MG63 (cell line): Measurements from ENCODE around the gene LSM14A. TPM values are rescaled to one million over a fixed set of nuclear protein-coding genes. Genes with fewer than 3 reads are reported as not detected.
"Not testable (repeated sequence)": the region's sequence is repeated elsewhere in the genome, so short reads cannot be mapped to it uniquely, and the experiment has no call there.

Experiments
- DNase-seq: peaks from one replicate; pipeline ENCODE4 v3.0.0-alpha.2; 2020
- H3K27me3 ChIP-seq: fragments of 250-450 bp; sonication (Bioruptor Pico); 2 replicates; pipeline ENCODE4 v1.5.1; 2020; ENCODE audit warnings: mild to moderate bottlenecking, moderate library complexity
- H3K36me3 ChIP-seq: fragments of 250-450 bp; sonication (Bioruptor Pico); 2 replicates; pipeline ENCODE4 v1.5.1; 2020; ENCODE audit warnings: mild to moderate bottlenecking, moderate library complexity
- H3K4me3 ChIP-seq: fragments of 250-450 bp; sonication (Bioruptor Pico); 2 replicates; pipeline ENCODE4 v1.5.1; 2020; ENCODE audit warnings: mild to moderate bottlenecking, moderate library complexity
- H3K9me3 ChIP-seq: fragments of 250-450 bp; sonication (Bioruptor Pico); 2 replicates; pipeline ENCODE4 v1.5.1; 2020; ENCODE audit warnings: mild to moderate bottlenecking, moderate library complexity
- total RNA-seq: library from RNA; depleted of rRNA; stranded (reverse); fragments of >200 nt; shearing (Covaris generic); gene quantifications from 2 replicates; pipeline ENCODE4 v1.2.3, GENCODE V29; 2014; ENCODE audit warnings: low replicate concordance

Gene LSM14A
- total RNA-seq, 1 experiment from 2014 or later, result 54.8 TPM

- DNase-seq, result no peak
- Histone ChIP-seq H3K27me3 (no peaks in the 10 kb centered on the region), H3K4me3 (no peak overlapping the region), H3K36me3 (peaks cover 35% of the 10 kb centered on the region), H3K9me3 (no peaks in the 10 kb centered on the region)
Observed at GRCh38 chr19:34180709-34181108, 8.4 kb downstream of the LSM14A start.

- Histone ChIP-seq H3K4me3 (no peak overlapping the region), H3K9me3 (no peaks in the 10 kb centered on the region), H3K27me3 (no peaks in the 10 kb centered on the region), H3K36me3 (peaks cover 35% of the 10 kb centered on the region)
- DNase-seq, result no peak
Observed at GRCh38 chr19:34181111-34181864, 9.0 kb downstream of the LSM14A start.

- H3K9me3 ChIP-seq, result no peaks in the 10 kb centered on the region
- no peak for DNase-seq
- H3K36me3 ChIP-seq, result peaks cover 31% of the 10 kb centered on the region
- no peaks in the 10 kb centered on the region for H3K27me3 ChIP-seq
- H3K4me3 ChIP-seq, result no peak overlapping the region
Observed at GRCh38 chr19:34182125-34182524, 9.8 kb downstream of the LSM14A start.

GRCh38 chr19:34184880-34185491, 12.7 kb downstream of the LSM14A start:
- Histone ChIP-seq H3K27me3 (no peaks in the 10 kb centered on the region), H3K4me3 (no peak overlapping the region)
- DNase-seq, result no peak

GRCh38 chr19:34186205-34186604, 13.9 kb downstream of the LSM14A start:
- no peaks in the 10 kb centered on the region for H3K27me3 ChIP-seq
- DNase-seq, result no peak
- no peak overlapping the region for H3K4me3 ChIP-seq
- H3K36me3 ChIP-seq, result peaks cover 8% of the 10 kb centered on the region
- no peaks in the 10 kb centered on the region for H3K9me3 ChIP-seq

More at GRCh38 chr19:34184880-34185491, 12.7 kb downstream of the LSM14A start:
- Histone ChIP-seq H3K9me3 (no peaks in the 10 kb centered on the region), H3K36me3 (peaks cover 17% of the 10 kb centered on the region)

- no peak overlapping the region for H3K4me3 ChIP-seq
- no peak for DNase-seq
- peaks cover 5% of the 10 kb centered on the region for H3K36me3 ChIP-seq
- H3K9me3 ChIP-seq, result no peaks in the 10 kb centered on the region
- H3K27me3 ChIP-seq, result no peaks in the 10 kb centered on the region
Observed at GRCh38 chr19:34187011-34187410, 14.7 kb downstream of the LSM14A start.

GRCh38 chr19:34188408-34188807, 16.1 kb downstream of the LSM14A start:
- H3K36me3 ChIP-seq, result peaks cover 2% of the 10 kb centered on the region
- no peak overlapping the region for H3K4me3 ChIP-seq
- no peaks in the 10 kb centered on the region for H3K27me3 ChIP-seq
- no peak for DNase-seq
- no peaks in the 10 kb centered on the region for H3K9me3 ChIP-seq

GRCh38 chr19:34189199-34189916, 17.1 kb downstream of the LSM14A start:
- Histone ChIP-seq H3K27me3 (no peaks in the 10 kb centered on the region), H3K9me3 (no peaks in the 10 kb centered on the region), H3K4me3 (no peak overlapping the region), H3K36me3 (peaks cover 4% of the 10 kb centered on the region)
- DNase-seq, result no peak

- DNase-seq, result no peak
- H3K4me3 ChIP-seq, result no peak overlapping the region
- H3K36me3 ChIP-seq, result peaks cover 8% of the 10 kb centered on the region
- no peaks in the 10 kb centered on the region for H3K27me3 ChIP-seq
- H3K9me3 ChIP-seq, result no peaks in the 10 kb centered on the region
Observed at GRCh38 chr19:34189917-34190425, 17.7 kb downstream of the LSM14A start.

- H3K9me3 ChIP-seq, result no peaks in the 10 kb centered on the region
- DNase-seq, result no peak
Observed at GRCh38 chr19:34191355-34191962, 19.2 kb downstream of the LSM14A start.

GRCh38 chr19:34193439-34193838, 21.1 kb downstream of the LSM14A start:
- no peak for DNase-seq
- no peaks in the 10 kb centered on the region for H3K9me3 ChIP-seq
- peaks cover 40% of the 10 kb centered on the region for H3K36me3 ChIP-seq

More at GRCh38 chr19:34191355-34191962, 19.2 kb downstream of the LSM14A start:
- Histone ChIP-seq H3K4me3 (no peak overlapping the region), H3K27me3 (no peaks in the 10 kb centered on the region), H3K36me3 (peaks cover 22% of the 10 kb centered on the region)

GRCh38 chr19:34193876-34194275, 21.6 kb downstream of the LSM14A start:
- no peak for DNase-seq
- Histone ChIP-seq H3K4me3 (no peak overlapping the region), H3K27me3 (no peaks in the 10 kb centered on the region), H3K9me3 (no peaks in the 10 kb centered on the region), H3K36me3 (peaks cover 44% of the 10 kb centered on the region)

More at GRCh38 chr19:34193439-34193838, 21.1 kb downstream of the LSM14A start:
- H3K4me3 ChIP-seq, result no peak overlapping the region
- H3K27me3 ChIP-seq, result no peaks in the 10 kb centered on the region

- no peak overlapping the region for H3K4me3 ChIP-seq
- peaks cover 69% of the 10 kb centered on the region for H3K36me3 ChIP-seq
- H3K27me3 ChIP-seq, result no peaks in the 10 kb centered on the region
- H3K9me3 ChIP-seq, result no peaks in the 10 kb centered on the region
- no peak for DNase-seq
Observed at GRCh38 chr19:34201133-34201532, 28.8 kb downstream of the LSM14A start.

GRCh38 chr19:34205324-34205723, 33.0 kb downstream of the LSM14A start:
- peaks cover 66% of the 10 kb centered on the region for H3K36me3 ChIP-seq
- H3K9me3 ChIP-seq, H3K4me3 ChIP-seq, H3K27me3 ChIP-seq, DNase-seq: not testable (repeated sequence)

- Histone ChIP-seq H3K4me3 (no peak overlapping the region), H3K36me3 (peaks cover 67% of the 10 kb centered on the region), H3K9me3 (no peaks in the 10 kb centered on the region), H3K27me3 (no peaks in the 10 kb centered on the region)
- DNase-seq, result no peak
Observed at GRCh38 chr19:34208291-34208884, 36.1 kb downstream of the LSM14A start.

- Histone ChIP-seq H3K9me3 (no peaks in the 10 kb centered on the region), H3K36me3 (peaks cover 70% of the 10 kb centered on the region), H3K27me3 (no peaks in the 10 kb centered on the region), H3K4me3 (no peak overlapping the region)
- no peak for DNase-seq
Observed at GRCh38 chr19:34209726-34210125, 37.4 kb downstream of the LSM14A start.
